NCI-H2107 (cell line): ENCODE data around the gene CCDC15.
"Not testable (repeated sequence)": the region's sequence is repeated elsewhere in the genome, so short reads cannot be mapped to it uniquely, and the experiment has no call there.

Source experiments
- DNase-seq: peaks from one replicate; lab custom pipeline; 2025; lab: John Stamatoyannopoulos, UW

CCDC15 gene

DNA sequence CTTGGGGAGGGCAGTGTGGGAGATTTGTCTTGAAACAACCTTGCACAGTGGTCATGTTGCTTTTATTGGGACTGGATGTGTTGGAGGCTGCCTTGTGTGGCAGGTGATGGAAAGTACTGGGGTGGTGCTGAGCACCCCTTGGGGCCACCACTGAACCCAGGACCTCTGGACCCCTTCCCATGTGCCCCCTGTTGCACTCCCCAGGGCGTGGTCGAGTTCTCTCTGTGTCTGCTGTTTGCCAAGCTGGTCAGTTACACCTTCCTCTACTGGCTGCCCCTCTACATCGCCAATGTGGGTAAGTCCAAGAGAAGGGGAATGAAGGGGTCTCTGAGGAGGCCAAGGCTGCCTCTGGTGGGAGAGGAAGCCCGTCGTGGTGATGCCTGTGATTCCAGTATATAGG is 128.0 kb downstream of the CCDC15 start:
- DNase-seq: no peak

- DNase-seq: no peak
Measured at GRCh38 chr11:125082611-125083311, 128.8 kb downstream of the CCDC15 start.

DNA sequence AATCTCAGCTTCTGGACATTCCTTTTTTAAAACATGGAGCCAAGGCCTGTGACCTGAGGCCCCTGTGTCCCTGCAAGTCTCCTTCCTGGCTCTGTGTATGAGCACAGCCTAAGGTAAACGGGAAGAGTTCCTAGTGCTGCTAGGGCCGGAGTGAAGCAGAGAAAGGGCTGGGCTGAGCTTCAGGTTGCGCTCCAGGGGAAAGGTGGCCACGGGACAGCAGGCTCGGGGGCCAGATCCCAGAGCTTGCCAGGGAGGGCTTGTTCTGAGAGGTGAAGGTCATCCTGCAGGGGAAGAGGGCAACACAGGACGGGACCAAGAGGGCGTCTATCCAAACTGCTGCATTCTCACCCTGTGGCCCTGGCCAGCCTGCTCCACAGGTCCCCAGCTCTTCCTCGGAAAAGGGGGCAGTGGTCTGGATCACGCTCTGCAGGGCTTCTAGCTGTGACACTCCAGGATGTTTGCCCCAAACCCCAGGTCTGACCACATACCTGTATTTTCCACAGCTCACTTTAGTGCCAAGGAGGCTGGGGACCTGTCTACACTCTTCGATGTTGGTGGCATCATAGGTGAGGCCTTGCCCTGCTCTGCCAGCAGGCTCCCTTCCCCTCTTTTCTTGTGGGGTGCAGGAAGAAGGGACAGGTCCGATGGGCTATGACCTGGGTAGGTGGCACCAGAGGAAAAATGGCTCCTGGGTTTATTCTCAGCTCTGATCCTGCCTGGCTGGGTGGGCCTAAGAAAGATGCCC is 129.5 kb downstream of the CCDC15 start:
- DNase-seq: no peak

DNA sequence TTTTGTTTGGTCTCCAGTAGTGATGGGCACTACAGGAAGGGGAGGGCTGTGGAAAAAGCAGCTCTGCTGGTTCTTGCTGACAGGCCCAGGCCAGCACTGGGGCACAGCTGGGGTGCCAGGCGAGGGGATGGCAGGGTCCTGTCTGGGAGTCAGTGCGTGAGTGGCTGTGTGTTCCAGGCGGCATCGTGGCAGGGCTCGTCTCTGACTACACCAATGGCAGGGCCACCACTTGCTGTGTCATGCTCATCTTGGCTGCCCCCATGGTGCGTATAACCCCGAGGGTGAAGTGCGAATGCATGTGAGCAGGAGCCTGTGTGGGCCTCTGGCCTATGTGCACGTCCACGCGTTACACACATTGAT is 130.0 kb downstream of the CCDC15 start:
- DNase-seq: no peak

DNA sequence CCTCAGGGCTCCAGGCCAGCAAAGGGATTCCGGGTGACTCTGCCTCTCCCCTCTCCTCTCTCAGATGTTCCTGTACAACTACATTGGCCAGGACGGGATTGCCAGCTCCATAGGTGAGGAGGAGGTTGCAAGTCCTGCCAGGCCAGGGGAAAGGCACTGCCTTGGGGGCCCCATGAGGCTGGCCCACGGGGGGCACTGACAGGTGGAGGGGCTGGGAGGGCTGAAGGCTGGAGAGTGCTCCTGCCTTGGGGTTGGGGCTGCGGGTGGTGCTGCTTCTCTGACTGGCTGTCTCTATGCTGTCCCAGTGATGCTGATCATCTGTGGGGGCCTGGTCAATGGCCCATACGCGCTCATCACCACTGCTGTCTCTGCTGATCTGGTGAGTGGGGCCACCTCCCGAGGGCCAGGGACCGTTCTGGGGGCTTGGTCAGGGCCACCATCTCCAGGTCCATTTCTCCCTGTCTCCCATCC is 130.8 kb downstream of the CCDC15 start:
- no peak for DNase-seq

GRCh38 chr11:125085301-125086081 is 131.5 kb downstream of the CCDC15 start:
- no peak for DNase-seq

DNA sequence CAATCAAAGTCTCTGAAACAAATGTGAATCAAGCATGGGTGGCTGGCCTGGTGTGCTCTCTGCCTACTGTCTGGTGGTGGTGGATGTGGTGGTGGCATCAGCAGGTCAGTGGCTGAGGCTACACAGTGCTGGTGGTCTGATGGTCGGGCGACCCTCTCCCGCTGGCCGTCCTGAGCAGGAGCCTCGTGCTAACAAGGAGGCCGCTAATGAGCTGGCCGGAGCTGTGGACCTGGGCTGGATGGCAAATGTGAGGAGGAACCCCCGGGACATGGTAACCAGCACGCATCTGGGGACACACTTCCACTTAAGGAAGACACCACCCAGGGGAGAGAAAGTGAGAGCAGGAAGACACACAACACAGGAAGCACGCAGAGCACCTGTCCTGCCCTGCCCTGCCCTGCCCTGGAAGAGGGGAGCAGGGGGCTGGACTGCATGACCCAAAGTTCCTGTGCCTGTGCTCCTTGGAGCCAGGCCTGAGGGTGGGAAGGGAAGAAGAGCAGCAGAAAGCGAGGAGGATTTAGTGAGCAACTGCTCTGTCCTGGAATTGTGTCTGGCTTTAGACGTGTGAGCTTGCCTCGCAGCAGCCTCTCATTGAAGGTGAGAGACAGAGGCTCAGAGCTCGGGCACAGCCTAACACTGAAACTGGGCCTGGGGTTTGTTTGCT is 132.8 kb downstream of the CCDC15 start:
- DNase-seq: no peak

GRCh38 chr11:125088123-125088522 is 134.1 kb downstream of the CCDC15 start:
- no peak for DNase-seq

- no peak for DNase-seq
Measured at GRCh38 chr11:125088576-125089455, 134.8 kb downstream of the CCDC15 start.

DNA sequence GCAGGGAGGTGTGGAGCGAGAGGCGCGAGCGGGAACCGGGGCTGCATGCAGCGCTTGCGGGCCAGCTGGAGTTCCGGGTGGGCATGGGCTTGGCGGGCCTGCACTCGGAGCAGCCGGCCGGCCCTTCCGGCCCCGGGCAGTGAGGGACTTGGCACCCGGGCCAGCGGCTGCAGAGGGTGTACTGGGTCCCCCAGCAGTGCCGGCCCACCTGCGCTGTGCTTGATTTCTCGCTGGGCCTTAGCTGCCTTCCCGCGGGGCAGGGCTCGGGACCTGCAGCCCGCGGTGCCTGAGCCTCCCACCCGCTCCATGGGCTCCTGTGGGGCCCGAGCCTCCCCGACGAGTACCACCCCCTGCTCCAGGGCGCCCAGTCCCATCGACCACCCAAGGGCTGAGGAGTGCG is 135.5 kb downstream of the CCDC15 start:
- DNase-seq: not testable (repeated sequence)

- DNase-seq: not testable (repeated sequence)
Measured at GRCh38 chr11:125090151-125090550, 136.1 kb downstream of the CCDC15 start.

DNA sequence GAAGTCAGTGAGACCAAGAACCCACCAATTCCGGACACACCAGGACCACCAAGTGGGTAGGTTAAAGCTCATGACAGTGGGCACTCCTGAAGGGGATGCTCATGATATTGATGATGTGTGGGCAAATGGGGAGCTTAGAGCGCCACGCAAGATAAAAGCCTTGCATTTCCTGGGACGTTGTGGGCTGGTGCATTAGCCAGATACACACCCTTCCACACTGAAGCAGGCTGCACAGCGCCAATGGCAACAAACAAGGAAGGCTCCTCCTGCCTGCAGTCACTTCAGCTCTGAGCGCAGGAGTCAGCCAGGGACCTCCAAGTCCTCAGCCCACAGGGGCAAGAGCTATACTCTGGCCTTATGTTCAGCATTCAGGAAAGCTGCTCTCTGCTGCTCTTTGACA is 136.8 kb downstream of the CCDC15 start:
- no peak for DNase-seq
